HT1080 (cell line): ENCODE measurements around the gene JPH3. TPM values are rescaled to one million over a fixed set of nuclear protein-coding genes. Genes with fewer than 3 reads are reported as not detected.

Experiments used
- DNase-seq: peaks from one replicate; pipeline ENCODE4 v3.0.0-alpha.2; 2015; ENCODE audit warnings: low read depth
- total RNA-seq: library from RNA; depleted of rRNA; stranded (reverse); fragments of >200 nt; shearing (Covaris generic); gene quantifications from 2 replicates; pipeline ENCODE4 v1.2.3, GENCODE V29; 2014

JPH3 gene
- total RNA-seq, 1 experiment from 2014 or later: not detected

- DNase-seq: no peak
Measured at GRCh38 chr16:87626401-87626800, 24.1 kb downstream of the JPH3 start.

DNA sequence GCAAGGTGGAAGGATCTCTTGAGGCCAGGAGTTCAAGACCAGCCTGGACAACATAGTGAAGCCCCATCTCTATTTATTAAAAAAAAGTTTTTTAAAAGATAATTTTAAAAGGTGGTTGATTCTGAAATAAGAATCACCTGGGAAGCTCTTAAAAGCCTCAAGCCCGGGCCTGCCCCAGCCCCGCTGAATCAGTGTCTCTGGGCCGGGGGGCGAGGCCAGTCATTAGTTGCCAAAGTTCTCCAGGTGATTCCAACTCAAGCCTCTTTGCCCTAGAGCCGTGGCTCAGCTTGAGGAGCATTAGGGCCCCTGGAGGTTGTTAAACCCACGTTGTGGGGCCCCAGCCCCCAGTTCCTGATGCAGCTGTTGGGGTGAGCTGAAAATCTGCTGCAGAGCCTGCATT, 24.6 kb downstream of the JPH3 start:
- no peak for DNase-seq

GRCh38 chr16:87627542-87628245, 25.4 kb downstream of the JPH3 start:
- no peak for DNase-seq

DNA sequence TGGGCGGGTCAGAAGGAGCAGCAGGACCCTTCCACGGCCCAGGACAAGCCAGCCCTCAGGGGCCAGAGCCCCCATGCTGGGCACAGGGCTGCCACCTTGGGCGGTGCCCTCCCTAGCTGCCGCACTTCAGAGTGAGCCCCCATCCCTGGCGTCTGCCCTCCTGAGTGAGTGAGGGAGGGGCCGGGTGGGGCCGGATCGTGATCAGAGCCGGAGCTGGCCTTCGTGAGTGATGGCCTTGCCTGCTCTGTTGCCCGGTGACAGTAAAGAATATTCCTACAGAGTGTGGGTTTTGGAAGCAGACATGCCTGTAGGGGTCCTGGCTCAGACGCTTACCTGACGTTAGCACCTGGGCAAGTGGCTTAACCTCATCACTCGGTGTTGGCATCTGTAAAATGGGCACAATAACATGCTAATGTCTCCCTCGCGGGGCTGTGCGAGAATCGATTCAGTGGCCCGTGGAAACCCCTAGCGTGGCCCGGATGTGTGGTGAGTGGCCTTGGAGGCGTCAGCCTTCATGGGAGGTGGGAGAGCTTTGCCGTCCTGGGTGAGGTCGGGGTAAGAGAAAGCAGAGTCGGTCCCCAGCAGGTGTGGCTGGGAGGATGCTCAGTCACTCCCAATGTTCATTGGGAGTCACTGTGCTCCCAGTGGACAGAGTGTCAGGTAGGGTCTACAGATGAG, 26.1 kb downstream of the JPH3 start:
- no peak for DNase-seq

DNA sequence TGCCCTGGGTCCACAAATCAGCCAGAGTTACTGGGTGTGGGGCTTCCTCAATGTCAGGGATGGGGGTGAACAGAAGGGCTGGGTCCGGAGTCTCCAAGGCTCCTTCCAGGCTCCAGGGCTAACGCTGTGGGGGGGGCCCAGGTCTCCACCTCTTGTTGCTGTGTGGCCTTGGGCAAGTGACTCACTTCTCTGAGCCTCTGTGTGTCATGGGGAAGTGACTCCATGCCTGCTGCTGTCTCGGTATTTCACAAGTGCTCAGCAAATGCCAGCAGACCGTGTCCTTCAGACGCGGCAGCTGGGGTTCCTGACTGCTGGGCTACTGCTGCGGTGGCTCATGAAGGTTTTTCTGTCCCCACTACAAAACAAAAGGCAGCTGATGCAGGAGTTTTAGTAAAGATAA, 26.6 kb downstream of the JPH3 start:
- DNase-seq: peak; percentile 40

DNA sequence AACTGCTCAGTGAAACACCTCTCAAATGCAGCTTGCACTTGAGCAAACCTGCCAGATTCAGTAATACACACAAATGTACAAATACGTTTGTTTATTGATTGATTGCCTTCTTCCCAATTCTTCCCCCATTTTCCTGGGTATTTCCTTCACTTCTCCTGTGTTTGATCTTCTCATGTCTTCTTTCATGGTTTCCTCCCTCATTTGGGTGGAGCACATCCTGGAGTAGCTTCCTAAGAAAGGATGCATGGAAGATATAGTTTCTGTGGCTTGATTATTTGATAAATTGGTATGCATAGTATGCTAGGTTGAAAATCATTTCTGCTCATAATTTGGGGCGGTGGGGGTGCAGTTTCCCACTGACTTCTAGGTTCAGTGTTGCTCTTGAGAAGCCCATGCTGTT, 28.8 kb downstream of the JPH3 start:
- DNase-seq: no peak

GRCh38 chr16:87634411-87634810, 32.1 kb downstream of the JPH3 start:
- no peak for DNase-seq

DNA sequence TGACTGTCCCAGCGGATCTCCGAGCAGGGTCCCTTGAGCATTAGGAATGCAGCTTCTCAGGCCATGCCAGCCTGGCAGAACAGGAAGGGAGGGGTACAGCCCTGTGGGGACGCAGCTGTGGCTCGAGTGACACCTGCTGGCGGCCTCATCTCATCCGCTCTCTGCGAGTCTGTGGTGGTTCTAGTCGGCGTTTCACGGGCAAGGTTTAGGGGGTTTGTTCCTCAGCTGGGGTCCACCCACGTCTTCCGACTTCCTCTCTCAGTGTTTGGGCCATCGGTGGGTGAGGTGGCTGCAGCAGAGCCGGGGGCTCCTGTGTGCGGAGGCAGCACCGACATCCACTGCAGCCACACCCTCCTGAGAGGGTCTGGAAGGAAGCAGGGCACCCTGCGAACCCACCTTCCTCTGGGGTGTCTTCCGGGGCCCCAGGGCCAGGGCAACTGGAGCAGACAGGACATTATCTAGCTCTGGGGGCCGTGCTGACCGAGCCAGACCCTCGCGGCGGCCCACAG, 33.3 kb downstream of the JPH3 start:
- DNase-seq: peak; percentile 54

DNA sequence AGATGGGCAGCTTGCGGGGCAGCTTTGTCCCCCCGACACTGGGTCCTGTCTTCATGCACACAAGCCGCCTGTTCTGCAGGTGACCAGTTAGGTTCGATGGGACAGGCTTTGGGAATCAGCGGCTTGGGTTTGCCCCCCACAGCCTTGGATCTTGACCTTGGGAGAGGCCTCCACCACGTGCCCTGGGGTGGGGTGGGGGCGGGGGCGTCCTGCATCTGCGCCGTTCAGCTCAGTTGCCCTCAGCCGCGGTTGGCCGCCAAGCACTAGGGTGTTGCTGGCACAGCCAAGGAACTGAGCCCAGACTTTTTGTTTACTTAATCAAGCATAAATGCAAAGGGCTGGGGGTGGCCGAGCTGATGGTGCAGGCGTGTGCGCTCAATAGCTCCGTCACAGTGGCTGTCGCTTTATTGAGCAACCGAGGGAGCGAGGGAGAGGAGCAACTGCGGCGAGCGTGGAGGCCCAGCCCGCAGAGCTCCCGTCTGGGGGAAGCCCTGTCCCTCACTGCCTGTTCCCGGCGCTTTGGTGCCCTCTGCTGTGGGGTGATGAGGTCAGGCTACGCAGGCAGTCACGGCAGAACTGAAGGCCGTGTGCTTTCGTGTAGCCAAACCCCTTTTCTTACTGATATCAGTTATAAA, 33.9 kb downstream of the JPH3 start:
- DNase-seq: peak; percentile 70

DNA sequence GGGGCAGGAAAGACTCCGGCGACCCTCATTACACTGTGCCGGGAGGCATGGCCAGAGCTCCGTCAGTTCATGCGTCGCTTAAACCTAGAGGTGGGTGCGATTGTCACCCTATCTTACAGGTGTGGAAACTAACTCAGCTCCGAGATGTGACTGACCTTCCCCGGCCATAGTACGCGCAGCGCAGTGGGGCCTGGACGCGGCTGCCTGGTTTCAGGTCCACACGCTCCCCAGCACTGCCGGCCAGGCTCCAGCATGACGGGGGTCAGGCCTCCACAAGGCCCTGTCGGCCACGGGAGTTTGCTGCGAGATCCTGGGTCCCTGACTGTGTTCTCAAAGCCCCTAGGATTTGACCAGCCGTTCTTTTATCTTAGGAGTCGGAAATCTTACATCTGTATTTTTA, 34.4 kb downstream of the JPH3 start:
- DNase-seq: no peak

DNA sequence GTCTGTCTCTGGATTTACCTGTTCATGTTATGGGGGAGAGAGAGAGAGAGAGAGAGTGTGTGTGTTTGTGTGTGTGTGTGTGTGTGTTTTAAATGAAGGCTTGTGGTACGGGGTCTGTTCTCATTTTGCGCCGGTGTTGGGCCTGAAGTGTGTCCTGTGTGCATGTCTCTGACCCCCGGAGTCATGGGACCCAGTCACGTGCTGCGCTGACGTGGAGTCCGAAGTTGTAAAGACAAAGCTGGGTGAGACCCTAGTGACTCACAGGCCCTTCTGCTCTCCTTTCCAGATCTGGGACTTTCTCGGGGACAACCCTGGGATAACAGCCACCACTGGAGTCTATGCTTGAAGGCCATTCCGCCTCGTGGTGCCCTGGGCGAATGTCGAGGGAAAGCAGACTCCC, 35.0 kb downstream of the JPH3 start:
- no peak for DNase-seq

DNA sequence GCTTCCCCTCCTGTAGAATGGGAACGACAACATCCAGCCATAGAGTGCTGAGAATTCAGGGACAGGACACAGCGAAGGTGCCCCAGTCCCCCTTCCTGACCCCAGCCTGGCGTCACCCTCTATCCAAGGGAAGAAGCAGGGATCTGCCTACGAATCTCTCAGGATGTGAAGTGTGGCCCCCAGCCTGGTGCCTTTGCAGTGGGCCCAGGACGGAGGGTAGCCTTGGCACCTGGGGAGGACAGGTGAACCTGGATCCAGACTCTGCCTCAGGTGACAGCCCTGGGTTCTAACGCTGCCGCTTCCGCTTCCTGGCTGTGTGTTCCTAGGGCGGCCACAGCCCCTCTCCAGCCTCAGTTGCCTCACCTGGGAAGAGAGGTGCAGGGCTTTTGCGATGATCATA, 36.4 kb downstream of the JPH3 start:
- DNase-seq: no peak

- no peak for DNase-seq
Measured at GRCh38 chr16:87641721-87642120, 39.4 kb downstream of the JPH3 start.

GRCh38 chr16:87642491-87642890, 40.2 kb downstream of the JPH3 start:
- DNase-seq: no peak

- DNase-seq: no peak
Measured at GRCh38 chr16:87644186-87644585, 41.9 kb downstream of the JPH3 start.

GRCh38 chr16:87644596-87644995, 42.3 kb downstream of the JPH3 start:
- DNase-seq: no peak

GRCh38 chr16:87645802-87646201, 43.5 kb downstream of the JPH3 start:
- DNase-seq: no peak

- DNase-seq: no peak
Measured at GRCh38 chr16:87647431-87648185, 45.3 kb downstream of the JPH3 start.

DNA sequence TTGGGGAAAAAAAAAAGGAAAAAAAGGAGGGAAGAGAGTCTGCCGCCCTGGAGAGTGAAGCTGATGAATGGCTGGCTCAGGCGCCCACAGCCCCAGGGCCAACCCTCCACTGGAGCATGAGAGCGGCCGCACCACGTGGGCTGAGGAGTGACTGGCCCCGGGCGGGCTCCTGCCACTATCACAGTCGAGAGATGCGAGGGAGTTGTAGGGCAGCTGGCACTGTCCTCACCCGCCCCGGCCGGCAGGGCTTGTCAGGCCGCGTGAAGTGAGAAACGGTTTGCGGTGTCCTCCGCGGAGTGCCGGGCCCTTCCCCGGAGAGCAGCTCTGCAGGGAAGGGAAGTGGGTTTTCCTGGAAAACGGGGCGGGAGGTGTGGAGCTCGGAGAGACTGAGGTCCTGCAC, 45.9 kb downstream of the JPH3 start:
- DNase-seq: no peak

- no peak for DNase-seq
Measured at GRCh38 chr16:87648698-87649487, 46.6 kb downstream of the JPH3 start.

GRCh38 chr16:87652386-87652785, 50.1 kb downstream of the JPH3 start:
- no peak for DNase-seq
